NCI-H510A treated with DMSO at 0.1 percent for 48 hours (cell line): ENCODE data around the gene SCARF2.
"Not testable (repeated sequence)": the region's sequence is repeated elsewhere in the genome, so short reads cannot be mapped to it uniquely, and the experiment has no call there.

Experiments used
- DNase-seq: peaks from one replicate; lab custom pipeline; 2025; lab: John Stamatoyannopoulos, UW

The SCARF2 gene

GRCh38 chr22:20463324-20464095 is 25.9 kb upstream of the SCARF2 start:
- DNase-seq, result no peak

DNA sequence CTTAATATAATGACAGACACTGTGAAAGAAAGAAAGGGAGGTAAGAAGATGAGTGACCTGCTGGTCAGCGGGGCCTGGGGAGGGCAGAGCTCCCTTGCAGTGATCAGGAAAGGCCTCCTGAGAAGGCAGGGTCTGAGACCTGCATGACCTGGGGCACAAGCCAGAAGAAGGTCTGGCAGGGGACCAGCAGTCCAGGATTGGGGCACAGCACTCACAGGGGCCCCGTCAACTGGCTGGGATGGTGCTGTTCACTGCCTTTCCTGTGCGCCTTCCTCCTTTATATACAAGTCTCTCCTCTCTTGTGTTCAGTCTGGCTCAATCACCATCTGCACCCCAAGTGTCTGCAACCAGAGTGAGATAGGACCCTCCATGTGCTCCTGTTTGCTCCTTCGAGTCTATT is 22.2 kb upstream of the SCARF2 start:
- no peak for DNase-seq

- no peak for DNase-seq
These were observed 21.5 kb upstream of the SCARF2 start for GRCh38 chr22:20459152-20459542.

GRCh38 chr22:20458530-20459151 is 21.0 kb upstream of the SCARF2 start:
- no peak for DNase-seq

DNA sequence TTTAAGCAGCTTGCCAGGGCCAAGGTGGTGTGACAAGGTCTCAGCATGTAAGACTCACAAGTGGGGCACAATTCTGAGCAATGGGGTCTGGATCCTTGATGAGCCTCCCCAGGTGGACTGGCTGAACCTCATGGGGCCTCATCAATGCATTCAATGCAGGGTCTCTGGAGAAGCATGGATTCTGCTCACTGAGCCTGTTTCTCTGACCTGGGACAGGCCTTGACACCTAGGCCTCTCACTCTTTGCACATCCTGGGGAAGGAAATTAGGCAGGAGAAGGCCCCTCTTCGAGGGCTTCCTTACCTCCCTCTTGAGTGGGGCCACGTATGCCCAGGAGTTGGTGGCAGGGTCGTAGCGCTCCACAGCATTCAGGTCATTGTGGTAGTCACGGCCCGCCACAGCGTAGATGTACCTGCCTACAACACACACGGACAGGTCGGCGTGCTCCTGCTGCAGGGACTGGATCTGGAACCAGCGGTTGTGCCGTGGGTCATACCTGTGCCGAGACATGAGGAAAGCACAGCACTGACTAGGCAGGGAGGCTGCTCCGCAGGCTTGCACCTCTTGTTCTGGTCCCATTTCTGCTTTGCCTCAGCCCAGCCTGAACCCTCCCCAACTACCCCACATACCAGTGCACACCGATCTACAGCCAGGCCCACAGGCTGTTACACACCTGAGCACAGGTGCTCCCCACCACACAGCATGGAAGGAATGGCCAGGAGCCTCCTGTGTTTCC is 20.0 kb upstream of the SCARF2 start:
- no peak for DNase-seq

- DNase-seq, result no peak
These were observed 19.1 kb upstream of the SCARF2 start for GRCh38 chr22:20456722-20457076.

DNA sequence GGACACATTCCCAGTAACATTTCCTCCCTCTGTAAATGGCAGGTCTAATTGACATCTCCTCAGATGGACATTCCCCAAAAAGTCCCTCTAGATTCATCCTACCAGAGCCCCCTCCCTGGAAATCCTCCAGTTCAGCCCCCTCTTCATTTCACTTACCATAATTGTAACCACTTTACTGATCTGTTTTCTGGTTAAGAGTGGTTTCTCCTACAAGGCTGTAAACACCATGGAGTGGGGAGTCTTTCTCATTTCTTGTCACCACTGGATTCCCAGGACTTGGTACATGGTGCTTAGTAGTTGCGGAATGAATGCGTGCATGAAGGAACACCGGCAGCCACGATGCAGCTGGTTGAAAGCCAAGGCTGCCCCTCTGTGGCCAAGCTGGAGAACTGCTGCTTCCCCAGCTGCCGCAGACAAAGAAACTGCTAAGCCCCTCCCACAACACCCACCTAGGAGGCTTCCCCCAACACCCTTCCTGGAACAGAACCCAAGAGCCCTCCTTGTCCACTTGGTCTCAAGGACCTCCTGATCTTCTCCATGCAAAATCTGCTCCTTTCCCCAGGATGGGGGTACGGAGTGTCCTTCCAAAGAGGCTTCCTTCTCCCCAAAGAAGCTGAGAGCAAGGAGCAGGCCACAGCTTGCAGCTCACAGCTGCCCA is 18.6 kb upstream of the SCARF2 start:
- peak; percentile 60 for DNase-seq

GRCh38 chr22:20455709-20456063 is 18.1 kb upstream of the SCARF2 start:
- DNase-seq, result no peak

DNA sequence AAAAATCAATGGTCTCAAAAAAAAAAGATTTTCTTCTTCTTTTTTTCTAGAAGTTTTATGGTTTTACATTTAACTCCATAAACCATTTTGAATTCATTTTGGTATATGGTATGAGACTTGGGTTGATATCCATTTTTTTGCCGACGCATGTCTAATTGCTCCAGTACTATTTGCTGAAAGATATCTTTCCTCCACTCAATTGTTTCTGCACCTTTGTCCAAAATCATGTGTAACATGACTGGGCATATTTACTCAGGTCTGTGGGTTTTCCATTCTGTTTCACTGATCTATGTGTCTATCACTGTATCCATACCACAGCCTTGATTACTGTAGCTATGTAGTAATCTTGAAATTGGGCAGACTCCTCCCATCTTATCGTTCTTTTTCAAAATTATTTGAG is 15.6 kb upstream of the SCARF2 start:
- DNase-seq, result no peak

GRCh38 chr22:20451920-20452319 is 14.3 kb upstream of the SCARF2 start:
- no peak for DNase-seq

- DNase-seq, result not testable (repeated sequence)
These were observed 13.6 kb upstream of the SCARF2 start for GRCh38 chr22:20451129-20451778.

GRCh38 chr22:20450551-20450906 is 12.9 kb upstream of the SCARF2 start:
- DNase-seq, result no peak

- DNase-seq, result no peak
These were observed 12.4 kb upstream of the SCARF2 start for GRCh38 chr22:20449819-20450550.

DNA sequence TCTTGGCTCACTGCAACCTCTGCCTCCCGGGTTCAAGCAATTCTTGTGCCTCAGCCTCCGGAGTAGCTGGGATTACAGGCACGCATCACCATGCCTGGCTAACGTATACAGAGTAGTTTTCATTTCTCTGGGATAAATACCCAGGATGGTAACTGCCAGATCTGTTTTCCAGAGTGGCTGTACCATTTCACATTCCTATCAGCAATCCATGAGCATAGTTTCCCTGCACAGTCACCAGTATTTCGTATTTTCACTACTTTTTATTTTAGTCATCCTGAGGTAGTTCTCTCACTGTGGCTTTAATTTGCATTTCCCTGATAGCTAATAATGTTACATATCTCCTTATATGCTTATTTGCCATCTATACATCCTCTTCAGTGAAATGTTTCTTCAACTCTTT is 11.0 kb upstream of the SCARF2 start:
- DNase-seq, result no peak

GRCh38 chr22:20446383-20446970 is 8.9 kb upstream of the SCARF2 start:
- no peak for DNase-seq

DNA sequence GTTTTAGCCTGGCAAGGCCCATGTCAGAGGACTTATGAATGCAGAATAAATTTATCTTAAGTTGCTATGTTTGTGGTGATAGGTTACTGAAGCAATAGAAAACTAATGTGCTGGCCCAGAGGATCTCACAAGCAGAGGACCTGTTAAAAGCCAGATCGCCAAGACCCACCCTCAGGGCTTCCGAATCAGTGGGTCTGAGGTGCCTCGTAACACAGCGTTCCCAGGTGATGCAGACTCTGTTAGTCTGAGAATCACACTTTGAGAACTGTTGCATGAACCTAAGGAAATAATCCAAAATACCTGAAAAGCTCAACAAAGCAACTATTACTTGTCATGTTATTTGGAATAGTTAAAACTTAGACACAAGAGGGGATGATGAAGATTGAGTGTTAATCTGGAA is 6.7 kb upstream of the SCARF2 start:
- DNase-seq, result no peak

DNA sequence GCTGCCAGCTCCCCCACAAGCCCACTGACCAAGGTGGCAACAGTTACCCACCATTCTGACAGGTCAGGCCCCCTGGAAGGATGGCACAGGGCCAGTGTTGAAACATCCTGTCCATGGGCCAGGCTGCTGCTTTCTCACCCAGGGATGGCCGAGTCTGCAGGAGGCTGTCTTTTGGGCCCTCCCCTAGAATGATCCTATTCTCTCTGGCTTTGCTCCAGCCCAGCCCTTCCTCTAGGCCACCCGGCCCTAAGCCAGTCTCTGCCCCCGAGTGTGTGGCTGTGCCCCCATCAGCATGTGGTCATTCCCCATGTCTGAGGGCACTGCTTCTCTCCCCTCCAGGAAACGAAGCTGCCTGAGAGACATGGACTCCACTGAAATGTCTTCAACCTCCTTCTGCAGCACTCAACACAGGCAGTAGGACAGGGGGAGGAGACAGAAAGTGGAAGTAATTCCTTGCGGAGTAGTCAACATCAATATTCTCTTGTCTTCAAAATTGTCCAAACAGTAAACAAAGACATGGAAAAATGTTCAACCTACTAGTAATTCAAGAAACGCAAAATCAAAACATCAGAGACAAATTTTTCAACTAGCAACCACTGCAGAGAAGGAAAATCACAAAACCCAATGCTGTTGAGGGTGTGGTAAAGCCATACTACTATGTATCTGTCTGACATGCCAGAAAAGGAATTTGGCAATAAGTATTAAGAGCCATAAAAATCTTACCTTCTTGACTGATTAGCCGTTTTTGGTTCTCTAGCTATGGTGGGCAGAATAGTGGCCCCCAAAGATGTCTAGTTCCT is 5.1 kb upstream of the SCARF2 start:
- no peak for DNase-seq

GRCh38 chr22:20441631-20442484 is 4.2 kb upstream of the SCARF2 start:
- no peak for DNase-seq
